Neural progenitor cell (in vitro differentiated cells): ENCODE measurements around the gene KAZN.

ENCODE experiments used
- CTCF ChIP-seq: fragments of 200-600 bp; sonication (generic); IDR thresholded peaks from 2 replicates; pipeline ENCODE4 v1.5.1; 2017; ENCODE audit warnings: antibody characterized with exemption, mild to moderate bottlenecking
- EZH2 ChIP-seq: fragments of 200-600 bp; sonication (generic); IDR thresholded peaks from 2 replicates; pipeline ENCODE4 v1.6.1; 2017; ENCODE audit warnings: antibody characterized with exemption, mild to moderate bottlenecking, moderate library complexity
- EZH2phosphoT487 ChIP-seq: fragments of 200-600 bp; sonication (generic); IDR thresholded peaks from 2 replicates; pipeline ENCODE4 v1.6.1; 2017; ENCODE audit warnings: antibody characterized with exemption

DNA sequence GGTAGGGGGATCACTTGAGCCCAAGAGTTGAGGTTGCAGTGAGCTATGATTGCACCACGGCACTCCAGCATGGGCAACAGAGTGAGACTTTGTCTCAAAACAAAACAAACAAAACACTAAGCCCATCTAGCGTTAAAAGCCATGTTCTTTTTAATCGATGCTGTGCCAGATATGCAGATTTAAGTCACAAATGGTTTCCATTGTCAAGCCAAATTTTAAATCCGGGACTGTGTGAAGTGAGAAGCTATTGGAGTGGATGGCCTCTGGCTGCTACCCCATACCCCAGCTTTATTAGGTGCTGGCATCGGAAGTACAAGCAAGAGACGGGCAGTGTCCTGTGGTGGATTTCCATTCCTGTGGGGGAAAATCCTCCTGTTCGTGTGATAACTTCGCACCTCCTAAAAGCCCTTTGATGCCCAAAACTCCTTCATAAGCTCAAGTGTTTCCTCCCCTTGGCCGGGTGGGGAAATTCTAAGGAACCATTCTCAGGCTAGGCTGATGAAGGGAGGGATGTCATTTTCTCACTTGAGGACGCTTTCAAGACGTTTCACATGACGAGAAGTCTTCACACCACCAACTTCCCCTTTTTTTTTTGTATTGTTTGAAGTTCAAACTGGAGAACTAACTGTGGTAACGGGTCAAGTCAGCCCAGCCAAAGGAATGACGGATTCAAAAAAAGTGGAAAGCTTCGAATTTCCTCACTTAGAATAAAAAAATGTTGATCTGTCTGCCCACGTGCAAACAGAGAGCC is 140.8 kb downstream of the KAZN start:
- TF ChIP-seq CTCF (no peak), EZH2 (no peak), EZH2phosphoT487 (no peak)
